DND-41 (cell line): ENCODE results near the gene MDM1.

Source experiments
- CTCF ChIP-seq: IDR thresholded peaks from 2 replicates; pipeline ENCODE4 v1.5.1; 2012; ENCODE audit warnings: borderline replicate concordance, low read length, moderate library complexity, mild to moderate bottlenecking; ENCODE audit not compliant: poor library complexity, severe bottlenecking; ENCODE audit errors: extremely low read depth
- EZH2 ChIP-seq: IDR thresholded peaks from 3 replicates; pipeline ENCODE4 v1.6.1; 2012; ENCODE audit warnings: borderline replicate concordance, low read depth, mild to moderate bottlenecking, moderate library complexity, low read length, inconsistent platforms; ENCODE audit not compliant: severe bottlenecking

- no peak for TF ChIP-seq CTCF
- no peak for TF ChIP-seq EZH2
Measured at GRCh38 chr12:68342966-68343365, 10.8 kb upstream of the MDM1 start.
